ENCODE measurements around the gene MAMDC4. TPM values are rescaled to one million over a fixed set of nuclear protein-coding genes. Genes with fewer than 3 reads are reported as not detected.
"Not testable (repeated sequence)": the region's sequence is repeated elsewhere in the genome, so short reads cannot be mapped to it uniquely, and the experiment has no call there.

The MAMDC4 gene
- total RNA-seq, 1 experiment from 2014 or later: 4.5 TPM

GRCh38 chr9:136858844-136859757 lies 7.0 kb downstream of the MAMDC4 start:
- DNase-seq (ENCODE audit: extremely low read depth, low read depth): no peak

GRCh38 chr9:136860529-136860928 lies 8.4 kb downstream of the MAMDC4 start:
- DNase-seq (ENCODE audit: extremely low read depth, low read depth): no peak

GRCh38 chr9:136860933-136861873 lies 9.1 kb downstream of the MAMDC4 start:
- DNase-seq (ENCODE audit: extremely low read depth, low read depth): no peak

GRCh38 chr9:136861874-136862457 lies 9.8 kb downstream of the MAMDC4 start:
- no peak for DNase-seq (ENCODE audit: extremely low read depth, low read depth)

GRCh38 chr9:136862849-136863622 lies 10.9 kb downstream of the MAMDC4 start:
- no peak for DNase-seq (ENCODE audit: extremely low read depth, low read depth)

- DNase-seq (ENCODE audit: extremely low read depth, low read depth): no peak
These were observed 11.6 kb downstream of the MAMDC4 start for GRCh38 chr9:136863623-136864273.

GRCh38 chr9:136865041-136865767 lies 13.1 kb downstream of the MAMDC4 start:
- DNase-seq (ENCODE audit: extremely low read depth, low read depth): no peak

- no peak for DNase-seq (ENCODE audit: extremely low read depth, low read depth)
These were observed 13.6 kb downstream of the MAMDC4 start for GRCh38 chr9:136865768-136866103.

GRCh38 chr9:136866898-136867421 lies 14.8 kb downstream of the MAMDC4 start:
- not testable (repeated sequence) for DNase-seq (ENCODE audit: extremely low read depth, low read depth)

GRCh38 chr9:136867480-136867879 lies 15.3 kb downstream of the MAMDC4 start:
- DNase-seq (ENCODE audit: extremely low read depth, low read depth): no peak

GRCh38 chr9:136867917-136868316 lies 15.8 kb downstream of the MAMDC4 start:
- no peak for DNase-seq (ENCODE audit: extremely low read depth, low read depth)

GRCh38 chr9:136868644-136869043 lies 16.5 kb downstream of the MAMDC4 start:
- DNase-seq (ENCODE audit: extremely low read depth, low read depth): no peak

- not testable (repeated sequence) for DNase-seq (ENCODE audit: extremely low read depth, low read depth)
These were observed 17.5 kb downstream of the MAMDC4 start for GRCh38 chr9:136869611-136870010.

- DNase-seq (ENCODE audit: extremely low read depth, low read depth): no peak
These were observed 23.0 kb downstream of the MAMDC4 start for GRCh38 chr9:136875155-136875554.

GRCh38 chr9:136876476-136876875 lies 24.3 kb downstream of the MAMDC4 start:
- no peak for DNase-seq (ENCODE audit: extremely low read depth, low read depth)

- no peak for DNase-seq (ENCODE audit: extremely low read depth, low read depth)
These were observed 28.5 kb downstream of the MAMDC4 start for GRCh38 chr9:136880651-136881050.

- DNase-seq (ENCODE audit: extremely low read depth, low read depth): no peak
These were observed 29.6 kb downstream of the MAMDC4 start for GRCh38 chr9:136881691-136882108.

- DNase-seq (ENCODE audit: extremely low read depth, low read depth): no peak
These were observed 30.2 kb downstream of the MAMDC4 start for GRCh38 chr9:136882109-136882946.

Measured in NCI-H460 (cell line).